ENCODE measurements around the gene RBM11.

Gene RBM11

DNA sequence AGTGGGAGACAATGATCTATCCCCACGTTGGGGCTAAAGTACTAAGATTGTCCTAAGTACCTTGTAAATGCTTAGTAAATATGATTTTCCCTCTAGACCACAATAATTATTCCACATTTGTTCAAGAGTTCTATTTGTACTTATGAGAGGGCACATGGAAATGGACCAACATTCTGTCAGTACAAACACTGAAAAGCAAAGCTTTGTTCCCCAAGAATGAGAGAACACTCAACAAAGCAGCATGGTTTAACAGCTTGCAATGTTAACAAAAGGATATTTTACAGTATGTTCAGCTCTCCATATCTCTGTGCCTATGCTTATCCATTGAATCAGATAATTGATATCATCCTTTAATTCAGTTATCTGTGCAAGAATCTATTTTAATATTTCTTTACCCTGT lies 35.4 kb downstream of the RBM11 start:
- DNase-seq (ENCODE audit: low spot score) (no peak), ATAC-seq (ENCODE audit: low read depth) (no peak)
- TF ChIP-seq, protein P1, sequence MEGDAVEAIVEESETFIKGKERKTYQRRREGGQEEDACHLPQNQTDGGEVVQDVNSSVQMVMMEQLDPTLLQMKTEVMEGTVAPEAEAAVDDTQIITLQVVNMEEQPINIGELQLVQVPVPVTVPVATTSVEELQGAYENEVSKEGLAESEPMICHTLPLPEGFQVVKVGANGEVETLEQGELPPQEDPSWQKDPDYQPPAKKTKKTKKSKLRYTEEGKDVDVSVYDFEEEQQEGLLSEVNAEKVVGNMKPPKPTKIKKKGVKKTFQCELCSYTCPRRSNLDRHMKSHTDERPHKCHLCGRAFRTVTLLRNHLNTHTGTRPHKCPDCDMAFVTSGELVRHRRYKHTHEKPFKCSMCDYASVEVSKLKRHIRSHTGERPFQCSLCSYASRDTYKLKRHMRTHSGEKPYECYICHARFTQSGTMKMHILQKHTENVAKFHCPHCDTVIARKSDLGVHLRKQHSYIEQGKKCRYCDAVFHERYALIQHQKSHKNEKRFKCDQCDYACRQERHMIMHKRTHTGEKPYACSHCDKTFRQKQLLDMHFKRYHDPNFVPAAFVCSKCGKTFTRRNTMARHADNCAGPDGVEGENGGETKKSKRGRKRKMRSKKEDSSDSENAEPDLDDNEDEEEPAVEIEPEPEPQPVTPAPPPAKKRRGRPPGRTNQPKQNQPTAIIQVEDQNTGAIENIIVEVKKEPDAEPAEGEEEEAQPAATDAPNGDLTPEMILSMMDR (IDR thresholded peaks at IDR 0.05; ENCODE audit: poor library complexity, severe bottlenecking) = no peak

DNA sequence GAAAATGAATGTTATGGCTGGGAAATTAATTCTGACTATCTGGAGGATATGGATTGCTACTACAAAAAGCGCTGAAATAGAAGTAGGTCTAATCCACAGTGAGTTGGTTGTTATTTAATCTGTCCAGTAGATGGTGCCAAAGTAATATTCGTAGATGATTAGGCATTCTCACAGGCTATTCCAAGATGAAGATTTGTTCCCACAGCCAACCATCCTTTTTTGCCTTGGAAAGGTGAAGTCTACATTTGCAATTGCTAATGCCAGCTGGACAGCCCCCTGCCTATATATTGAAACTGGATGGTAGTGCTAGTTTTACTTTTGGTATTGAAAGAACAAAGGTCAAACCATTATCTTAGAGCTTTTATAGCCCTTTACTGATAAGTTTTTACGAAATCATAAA lies 43.8 kb downstream of the RBM11 start:
- no peaks in the 10 kb centered on the region for H3K4me1 ChIP-seq (ENCODE audit: insufficient read depth, poor library complexity, severe bottlenecking)
- no peak overlapping the region for H3K4me3 ChIP-seq (ENCODE audit: severe bottlenecking)
- H3K9me3 ChIP-seq (ENCODE audit: severe bottlenecking) = no peaks in the 10 kb centered on the region
- no peaks in the 10 kb centered on the region for H3K36me3 ChIP-seq (ENCODE audit: low read depth)
- H3K27ac ChIP-seq (ENCODE audit: poor library complexity, severe bottlenecking) = no peak overlapping the region
- TF ChIP-seq, protein P1 (IDR thresholded peaks at IDR 0.05; ENCODE audit: poor library complexity, severe bottlenecking) = peak; percentile 79
- H3K27me3 ChIP-seq (ENCODE audit: insufficient read depth, poor library complexity, severe bottlenecking) = peaks cover 17% of the 10 kb centered on the region
- ATAC-seq (ENCODE audit: low read depth) (peak; percentile 85), DNase-seq (ENCODE audit: low spot score) (no peak)

More for the DNA sequence above, 35.4 kb downstream of the RBM11 start:
- Histone ChIP-seq H3K27ac (ENCODE audit: poor library complexity, severe bottlenecking) (no peak overlapping the region), H3K36me3 (ENCODE audit: low read depth) (no peaks in the 10 kb centered on the region), H3K27me3 (ENCODE audit: insufficient read depth, poor library complexity, severe bottlenecking) (peaks cover 9% of the 10 kb centered on the region), H3K4me1 (ENCODE audit: insufficient read depth, poor library complexity, severe bottlenecking) (peaks cover 2% of the 10 kb centered on the region), H3K4me3 (ENCODE audit: severe bottlenecking) (no peak overlapping the region), H3K9me3 (ENCODE audit: severe bottlenecking) (no peaks in the 10 kb centered on the region)

DNA sequence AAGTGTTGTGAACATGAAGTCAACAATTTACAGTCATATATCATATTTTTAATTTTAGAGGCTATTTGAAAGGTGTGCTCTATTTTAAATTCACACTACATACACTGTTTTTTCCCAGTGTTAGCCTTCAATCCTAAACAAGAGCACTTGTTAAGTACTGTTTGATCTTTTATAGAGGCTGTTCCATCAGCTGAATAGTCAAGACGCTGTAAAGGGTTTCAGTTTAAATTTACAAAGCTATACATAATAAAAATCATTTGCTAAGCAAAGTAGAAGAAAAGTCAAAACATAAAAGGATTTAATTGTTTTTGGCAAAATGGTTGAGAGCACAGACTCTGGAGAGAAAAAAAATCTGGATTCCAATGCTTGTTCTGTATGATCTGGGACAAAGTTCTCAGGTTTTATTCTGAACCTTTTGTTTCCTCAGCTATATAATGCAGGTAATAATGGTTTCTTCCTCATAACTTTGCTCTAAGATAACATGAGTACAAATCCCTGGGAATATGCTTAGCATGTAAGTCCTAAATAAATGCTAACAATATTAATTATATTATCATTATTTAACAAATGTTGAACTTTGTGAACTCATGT lies 44.3 kb downstream of the RBM11 start:
- no peaks in the 10 kb centered on the region for H3K9me3 ChIP-seq (ENCODE audit: severe bottlenecking)
- H3K27ac ChIP-seq (ENCODE audit: poor library complexity, severe bottlenecking) = no peak overlapping the region
- H3K4me3 ChIP-seq (ENCODE audit: severe bottlenecking) = no peak overlapping the region
- TF ChIP-seq, protein P1 (IDR thresholded peaks at IDR 0.05; ENCODE audit: poor library complexity, severe bottlenecking) = peak; percentile 9
- no peaks in the 10 kb centered on the region for H3K36me3 ChIP-seq (ENCODE audit: low read depth)
- no peak for DNase-seq (ENCODE audit: low spot score)
- H3K27me3 ChIP-seq (ENCODE audit: insufficient read depth, poor library complexity, severe bottlenecking) = peaks cover 17% of the 10 kb centered on the region
- no peak for ATAC-seq (ENCODE audit: low read depth)
- no peaks in the 10 kb centered on the region for H3K4me1 ChIP-seq (ENCODE audit: insufficient read depth, poor library complexity, severe bottlenecking)

DNA sequence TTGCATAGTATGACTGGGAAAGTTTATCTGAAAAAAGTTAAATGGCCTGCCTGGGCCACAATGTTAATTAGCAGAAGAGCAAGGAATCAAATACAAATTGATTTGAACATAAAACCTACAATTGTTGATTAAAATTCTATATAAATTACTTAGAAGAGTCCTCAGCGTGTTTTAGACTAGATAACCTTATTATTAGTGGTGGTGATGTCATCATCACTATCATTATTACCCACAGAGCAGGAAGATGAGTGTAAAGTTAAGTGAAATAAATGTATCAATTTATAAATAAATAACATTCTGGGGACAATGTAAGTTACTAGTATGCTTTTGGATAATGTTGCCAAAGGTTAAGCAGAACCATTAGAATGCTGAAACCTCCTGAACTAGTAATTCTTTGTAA lies 46.1 kb downstream of the RBM11 start:
- Histone ChIP-seq H3K27ac (ENCODE audit: poor library complexity, severe bottlenecking) (no peak overlapping the region), H3K27me3 (ENCODE audit: insufficient read depth, poor library complexity, severe bottlenecking) (peaks cover 17% of the 10 kb centered on the region), H3K9me3 (ENCODE audit: severe bottlenecking) (no peaks in the 10 kb centered on the region), H3K36me3 (ENCODE audit: low read depth) (no peaks in the 10 kb centered on the region), H3K4me3 (ENCODE audit: severe bottlenecking) (no peak overlapping the region), H3K4me1 (ENCODE audit: insufficient read depth, poor library complexity, severe bottlenecking) (no peaks in the 10 kb centered on the region)
- TF ChIP-seq, protein P1 (IDR thresholded peaks at IDR 0.05; ENCODE audit: poor library complexity, severe bottlenecking) = no peak
- ATAC-seq (ENCODE audit: low read depth) = no peak
- no peak for DNase-seq (ENCODE audit: low spot score)

DNA sequence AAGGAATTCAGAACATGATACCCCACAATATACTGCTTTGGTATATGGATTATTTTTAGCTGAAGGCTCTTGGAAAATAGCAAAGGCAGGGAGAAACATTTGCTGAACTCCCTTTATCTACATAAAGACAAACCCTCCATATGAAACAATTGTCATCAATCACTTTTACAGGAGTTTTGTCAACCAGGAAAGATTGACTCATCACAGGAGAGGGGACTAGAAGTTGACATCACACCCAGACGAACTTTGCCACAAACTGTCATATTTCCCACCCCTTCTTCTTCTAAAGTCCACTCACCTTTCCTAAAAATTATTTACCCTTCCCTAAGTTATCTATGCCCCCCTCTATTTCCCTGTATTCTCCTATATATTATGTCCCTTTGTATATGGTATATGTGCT lies 47.9 kb downstream of the RBM11 start:
- Histone ChIP-seq H3K4me3 (ENCODE audit: severe bottlenecking) (no peak overlapping the region), H3K9me3 (ENCODE audit: severe bottlenecking) (no peaks in the 10 kb centered on the region), H3K36me3 (ENCODE audit: low read depth) (no peaks in the 10 kb centered on the region), H3K4me1 (ENCODE audit: insufficient read depth, poor library complexity, severe bottlenecking) (no peaks in the 10 kb centered on the region), H3K27me3 (ENCODE audit: insufficient read depth, poor library complexity, severe bottlenecking) (peaks cover 17% of the 10 kb centered on the region), H3K27ac (ENCODE audit: poor library complexity, severe bottlenecking) (no peak overlapping the region)
- ATAC-seq (ENCODE audit: low read depth) (no peak), DNase-seq (ENCODE audit: low spot score) (no peak)
- TF ChIP-seq, protein P1 (IDR thresholded peaks at IDR 0.05; ENCODE audit: poor library complexity, severe bottlenecking) = no peak

All from RWPE2 (cell line).